K562 (cell line): Measurements from ENCODE around the gene OTUD5. TPM values are rescaled to one million over a fixed set of nuclear protein-coding genes. Genes with fewer than 3 reads are reported as not detected.

Experiments used
- CBX1 ChIP-seq: sonication (generic); IDR thresholded peaks from 2 replicates; pipeline ENCODE4 v1.6.1; 2016; ENCODE audit warnings: antibody characterized with exemption, low read depth, mild to moderate bottlenecking
- CEBPB ChIP-seq: fragments of 450-650 bp; IDR thresholded peaks from 2 replicates; pipeline ENCODE4 v1.6.1; 2016; ENCODE audit warnings: missing genetic modification characterization, missing compliant biosample characterization
- ELK1 ChIP-seq: sonication (generic); formaldehyde crosslinking; IDR thresholded peaks from 2 replicates; pipeline ENCODE4 v1.8.1; 2022; ENCODE audit warnings: missing genetic modification reagents
- EZH2 ChIP-seq: IDR thresholded peaks from 2 replicates; pipeline ENCODE4 v1.6.1; 2012; ENCODE audit warnings: low read depth, mild to moderate bottlenecking, inconsistent platforms, low read length, borderline replicate concordance
- FOXJ2 ChIP-seq: fragments of 200-800 bp; sonication (Bioruptor generic); IDR thresholded peaks from 2 replicates; pipeline ENCODE4 v1.6.1; 2016; ENCODE audit warnings: missing genetic modification characterization, missing compliant biosample characterization
- FOXO4 ChIP-seq: fragments of 450-650 bp; formaldehyde crosslinking; IDR thresholded peaks from 2 replicates; pipeline ENCODE4 v1.4.0; 2020; ENCODE audit warnings: mild to moderate bottlenecking, moderate library complexity
- HMG20A ChIP-seq: fragments of 450-650 bp; formaldehyde crosslinking; conservative IDR thresholded peaks from 2 replicates; pipeline ENCODE4 v1.4.0; 2020; ENCODE audit warnings: mild to moderate bottlenecking, mixed read lengths
- MEF2D ChIP-seq: conservative IDR thresholded peaks from 2 replicates; pipeline ENCODE4 v1.6.1; 2016; ENCODE audit warnings: low read depth, missing genetic modification characterization, missing compliant biosample characterization
- NBN ChIP-seq: fragments of 450-650 bp; IDR thresholded peaks from 2 replicates; pipeline ENCODE4 v1.6.1; 2016; ENCODE audit warnings: low read depth, mild to moderate bottlenecking
- POLR2AphosphoS2 ChIP-seq: IDR thresholded peaks from 2 replicates; pipeline ENCODE4 v1.6.1; 2012; ENCODE audit warnings: low read length, improper control_type of control experiment
- POLR2AphosphoS5 ChIP-seq: IDR thresholded peaks from 2 replicates; pipeline ENCODE4 v1.6.1; 2011; ENCODE audit warnings: mild to moderate bottlenecking, low read depth, low read length, moderate library complexity; ENCODE audit not compliant: control insufficient read depth, insufficient read depth
- RBM14 ChIP-seq: fragments of 200-400 bp; formaldehyde crosslinking; IDR thresholded peaks from 2 replicates; pipeline ENCODE4 v1.6.1; 2018; ENCODE audit warnings: low read depth, mild to moderate bottlenecking, low read length, moderate library complexity, borderline replicate concordance; ENCODE audit not compliant: insufficient read depth
- RBM22 ChIP-seq: fragments of 200-400 bp; formaldehyde crosslinking; IDR thresholded peaks from 2 replicates; pipeline ENCODE4 v1.6.1; 2018; ENCODE audit warnings: low read length, low read depth; ENCODE audit not compliant: poor library complexity, severe bottlenecking
- THAP12 ChIP-seq: fragments of 250-450 bp; sonication (Bioruptor Pico); IDR thresholded peaks from 2 replicates; pipeline ENCODE4 v1.9.0; 2021; ENCODE audit warnings: mild to moderate bottlenecking, inconsistent platforms
- ZNF197 ChIP-seq: fragments of 200-800 bp; sonication (Bioruptor generic); IDR thresholded peaks from 2 replicates; pipeline ENCODE4 v1.6.1; 2016; ENCODE audit warnings: low read depth, missing genetic modification characterization, missing compliant biosample characterization
- ZNF3 ChIP-seq: fragments of 250-450 bp; sonication (Bioruptor Pico); IDR thresholded peaks from 2 replicates; pipeline ENCODE4 v1.5.0; 2021; ENCODE audit warnings: mild to moderate bottlenecking, moderate library complexity
- ZNF41 ChIP-seq: fragments of 250-450 bp; sonication (Bioruptor Pico); conservative IDR thresholded peaks from 2 replicates; pipeline ENCODE4 v1.4.0; 2020; ENCODE audit warnings: mild to moderate bottlenecking
- polyA plus RNA-seq, 8 experiments: library from polyadenylated mRNA; depleted of rRNA in 4 of 8; stranded (reverse) in 5 of 8; unstranded in 3 of 8; fragments of >200 nt; fragmentation: Nextera tagmentation in 2 of 8; fragmentation: Illumina TruSeq in 1 of 8; extraction: Ambion mirVana in 2 of 8; extraction: Trizol in 1 of 8; gene quantifications; 2 replicates each; pipeline versions ENCODE4 v1.2.1 to v1.2.3, GENCODE V29; 2011 to 2014; ENCODE audit warnings: inconsistent platforms in 1 of 8, missing spikeins in 1 of 8
- total RNA-seq, 7 experiments: library from RNA; depleted of rRNA in 6 of 7; stranded (reverse); fragments of >200 nt in 6 of 7; fragmentation: Illumina TruSeq in 2 of 7; extraction: Trizol in 2 of 7; gene quantifications; 2 replicates each; pipeline versions ENCODE4 v1.2.1 to v1.2.3, GENCODE V29; 2011 to 2021; ENCODE audit warnings: low replicate concordance in 1 of 7
- TF ChIP-seq, protein P1 (sequence below): sonication (generic); formaldehyde crosslinking; IDR thresholded peaks from 2 replicates; pipeline ENCODE4 v1.9.0; 2022; ENCODE audit warnings: mild to moderate bottlenecking, missing genetic modification reagents
- TF ChIP-seq, protein P2 (sequence below), 3 experiments: fragments of 200-800 bp in 1 of 3; sonication (Bioruptor generic) in 1 of 3; sonication (generic) in 1 of 3; formaldehyde crosslinking in 1 of 3; IDR thresholded peaks; 2 replicates each; pipeline versions ENCODE4 v1.6.1 to v1.8.0; 2016 to 2022; ENCODE audit warnings: mild to moderate bottlenecking in 2 of 3, missing compliant biosample characterization in 2 of 3, missing genetic modification characterization in 2 of 3, missing genetic modification reagents in 1 of 3

The OTUD5 gene
- total and polyA plus RNA-seq, 9 of the 15 experiments (the other 6 are each of a cell fraction or from before 2014, with no cell fraction given), result 3.6 to 102 (median 59.0) TPM

DNA sequence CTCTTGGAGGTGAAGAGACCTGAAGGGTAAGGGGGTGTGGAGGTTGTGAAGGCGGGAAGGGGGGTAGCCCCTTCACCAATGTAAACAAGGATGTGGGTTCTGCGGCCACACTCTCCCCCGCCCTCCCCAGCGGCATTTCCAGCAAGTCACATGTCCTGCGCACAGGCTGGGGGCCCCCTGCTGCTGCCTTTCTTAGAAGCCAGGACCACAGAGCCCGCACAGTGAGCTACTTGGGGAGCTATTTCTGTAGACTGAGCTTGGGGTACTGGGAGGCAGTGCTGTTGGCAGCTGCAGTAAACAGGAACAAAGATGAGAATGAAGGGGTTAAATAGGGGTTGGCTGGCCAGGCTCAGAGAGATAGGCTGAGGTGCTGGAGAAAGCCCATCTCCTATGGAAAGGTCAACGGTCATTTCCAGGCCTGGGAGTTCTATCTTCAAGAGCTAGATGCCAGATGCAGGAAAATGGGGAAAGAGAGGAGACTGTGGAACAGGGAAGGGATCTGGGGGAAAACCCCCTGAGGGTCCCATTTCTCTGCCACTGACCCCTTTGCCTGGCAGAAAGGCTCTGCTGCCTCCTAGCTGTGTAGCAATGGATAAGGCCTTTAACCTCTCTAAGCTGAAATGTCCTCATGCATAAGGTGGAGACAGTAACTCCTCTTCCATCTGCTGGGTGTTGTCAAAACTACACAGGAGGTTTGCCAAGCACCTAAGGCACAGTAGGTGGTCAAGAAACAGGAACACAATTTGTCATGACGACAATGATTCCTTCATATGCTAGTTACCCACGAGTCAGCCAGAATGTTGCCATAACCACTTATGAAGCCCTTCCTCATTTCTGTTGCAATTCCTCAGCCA, 20.1 kb downstream of the OTUD5 start (continued):
- TF ChIP-seq CBX1 (no peak), HMG20A (no peak), EZH2 (no peak), CEBPB (tag) (peak; percentile 49; the same call in 1 of the 2 replicates), ZNF3 (CRISPR knock-in tag) (no peak), ZNF41 (CRISPR knock-in tag) (no peak), ZNF197 (CRISPR knock-in tag) (no peak), NBN (no peak), FOXO4 (CRISPR knock-in tag) (no peak), RBM14 (no peak), RBM22 (no peak), FOXJ2 (tag) (no peak), MEF2D (tag) (peak; percentile 70), THAP12 (no peak), ELK1 (no peak), POLR2AphosphoS5 (no peak), POLR2AphosphoS2 (no peak)
- TF ChIP-seq, protein P1, sequence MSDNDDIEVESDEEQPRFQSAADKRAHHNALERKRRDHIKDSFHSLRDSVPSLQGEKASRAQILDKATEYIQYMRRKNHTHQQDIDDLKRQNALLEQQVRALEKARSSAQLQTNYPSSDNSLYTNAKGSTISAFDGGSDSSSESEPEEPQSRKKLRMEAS, result peak; percentile 69; the same call in 1 of the 2 replicates
- TF ChIP-seq, protein P2, sequence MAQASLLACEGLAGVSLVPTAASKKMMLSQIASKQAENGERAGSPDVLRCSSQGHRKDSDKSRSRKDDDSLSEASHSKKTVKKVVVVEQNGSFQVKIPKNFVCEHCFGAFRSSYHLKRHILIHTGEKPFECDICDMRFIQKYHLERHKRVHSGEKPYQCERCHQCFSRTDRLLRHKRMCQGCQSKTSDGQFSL (CRISPR knock-in tag; IDR thresholded peaks at IDR 0.05), result no peak
- TF ChIP-seq, protein P2 (tag; IDR thresholded peaks at IDR 0.05), result no peak
